Activated gamma-delta T cell treated with Interleukin-2 at 50 U/mL for 16 hours (primary cell): ENCODE results near the gene HYAL1.
"Not testable (repeated sequence)": the region's sequence is repeated elsewhere in the genome, so short reads cannot be mapped to it uniquely, and the experiment has no call there.

Experiments
- DNase-seq: peaks from one replicate; pipeline ENCODE4 v3.0.0-alpha.2; 2020

HYAL1 gene

GRCh38 chr3:50316657-50317242 lies 13.4 kb upstream of the HYAL1 start:
- peak; percentile 78 for DNase-seq

- no peak for DNase-seq
Observed at GRCh38 chr3:50314816-50315215, 11.4 kb upstream of the HYAL1 start.

- DNase-seq, result no peak
Observed at GRCh38 chr3:50314342-50314741, 11.0 kb upstream of the HYAL1 start.

GRCh38 chr3:50312041-50312440 lies 8.7 kb upstream of the HYAL1 start:
- not testable (repeated sequence) for DNase-seq

GRCh38 chr3:50304601-50305000 lies 1.2 kb upstream of the HYAL1 start:
- DNase-seq, result no peak

- DNase-seq, result no peak
Observed at GRCh38 chr3:50302095-50303012, 1.0 kb downstream of the HYAL1 start.

GRCh38 chr3:50300681-50301254 lies 2.6 kb downstream of the HYAL1 start:
- DNase-seq, result no peak

- DNase-seq, result no peak
Observed at GRCh38 chr3:50299929-50300680, 3.3 kb downstream of the HYAL1 start.

- DNase-seq, result no peak
Observed at GRCh38 chr3:50299638-50299928, 3.8 kb downstream of the HYAL1 start.

GRCh38 chr3:50298836-50299637 lies 4.3 kb downstream of the HYAL1 start, which contains the start of the genes HYAL3 and NAA80:
Gene HYAL3, minus strand, starts transcription at chr3:50299405. Its CDS starts 3,803 bp downstream, at chr3:50295602.
Gene NAA80, minus strand, starts transcription at chr3:50299405. Its CDS starts 1,942 bp downstream, at chr3:50297463.
- DNase-seq, result peak; percentile 99

- no peak for DNase-seq
Observed at GRCh38 chr3:50297896-50298725, 5.3 kb downstream of the HYAL1 start.

GRCh38 chr3:50297384-50297775 lies 6.0 kb downstream of the HYAL1 start:
- no peak for DNase-seq

- no peak for DNase-seq
Observed at GRCh38 chr3:50296721-50297383, 6.5 kb downstream of the HYAL1 start.

GRCh38 chr3:50295553-50296431 lies 7.6 kb downstream of the HYAL1 start:
- no peak for DNase-seq

GRCh38 chr3:50294492-50295403 lies 8.6 kb downstream of the HYAL1 start:
- DNase-seq, result no peak

- no peak for DNase-seq
Observed at GRCh38 chr3:50294089-50294488, 9.3 kb downstream of the HYAL1 start.

- DNase-seq, result no peak
Observed at GRCh38 chr3:50293079-50293801, 10.1 kb downstream of the HYAL1 start.
